ENCODE data around the gene SPINT2. TPM values are rescaled to one million over a fixed set of nuclear protein-coding genes. Genes with fewer than 3 reads are reported as not detected.
A peak's percentile ranks its signal among the peaks of the same experiment; 100 is the strongest.

Gene SPINT2
- total RNA-seq, 1 donor from 2014 or later: 171 TPM

GRCh38 chr19:38243279-38243673 lies 21.1 kb upstream of the SPINT2 start:
- Mint-ChIP-seq H3K4me3 (ENCODE audit: unreplicated experiment) (no peak overlapping the region), H3K27me3 (ENCODE audit: low read depth, unreplicated experiment) (peaks cover 8% of the 10 kb centered on the region), H3K36me3 (ENCODE audit: low read depth, unreplicated experiment) (no peaks in the 10 kb centered on the region), H3K4me1 (ENCODE audit: low read depth, unreplicated experiment) (peaks cover 2% of the 10 kb centered on the region), H3K27ac (ENCODE audit: unreplicated experiment) (no peak overlapping the region), H3K9me3 (ENCODE audit: unreplicated experiment) (no peaks in the 10 kb centered on the region)
- TF ChIP-seq, protein P1, sequence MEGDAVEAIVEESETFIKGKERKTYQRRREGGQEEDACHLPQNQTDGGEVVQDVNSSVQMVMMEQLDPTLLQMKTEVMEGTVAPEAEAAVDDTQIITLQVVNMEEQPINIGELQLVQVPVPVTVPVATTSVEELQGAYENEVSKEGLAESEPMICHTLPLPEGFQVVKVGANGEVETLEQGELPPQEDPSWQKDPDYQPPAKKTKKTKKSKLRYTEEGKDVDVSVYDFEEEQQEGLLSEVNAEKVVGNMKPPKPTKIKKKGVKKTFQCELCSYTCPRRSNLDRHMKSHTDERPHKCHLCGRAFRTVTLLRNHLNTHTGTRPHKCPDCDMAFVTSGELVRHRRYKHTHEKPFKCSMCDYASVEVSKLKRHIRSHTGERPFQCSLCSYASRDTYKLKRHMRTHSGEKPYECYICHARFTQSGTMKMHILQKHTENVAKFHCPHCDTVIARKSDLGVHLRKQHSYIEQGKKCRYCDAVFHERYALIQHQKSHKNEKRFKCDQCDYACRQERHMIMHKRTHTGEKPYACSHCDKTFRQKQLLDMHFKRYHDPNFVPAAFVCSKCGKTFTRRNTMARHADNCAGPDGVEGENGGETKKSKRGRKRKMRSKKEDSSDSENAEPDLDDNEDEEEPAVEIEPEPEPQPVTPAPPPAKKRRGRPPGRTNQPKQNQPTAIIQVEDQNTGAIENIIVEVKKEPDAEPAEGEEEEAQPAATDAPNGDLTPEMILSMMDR (IDR thresholded peaks at IDR 0.05; ENCODE audit: insufficient read depth, low read depth, low read length): no peak
- no peak for TF ChIP-seq EZH2 (IDR thresholded peaks at IDR 0.05; ENCODE audit: insufficient read depth, low read length)
- Histone ChIP-seq H3K4me2 (ENCODE audit: low read length) (peak overlapping the region; percentile 83), H3K4me3 (ENCODE audit: insufficient read depth, low read depth, low read length) (no peak overlapping the region), H3K36me3 (ENCODE audit: insufficient read depth, low read length) (no peaks in the 10 kb centered on the region), H4K20me1 (ENCODE audit: insufficient read depth, low read length) (no peaks in the 10 kb centered on the region), H3K9ac (ENCODE audit: low read length) (peak overlapping the region; percentile 66), H3K79me2 (ENCODE audit: insufficient read depth, low read length) (no peaks in the 10 kb centered on the region), H3K4me1 (ENCODE audit: insufficient read depth, low read length) (peaks cover 3% of the 10 kb centered on the region), H2AFZ (ENCODE audit: low read depth, low read length) (peak overlapping the region; percentile 54), H3K27me3 (ENCODE audit: insufficient read depth, low read length) (peaks cover 2% of the 10 kb centered on the region), H3K9me3 (ENCODE audit: insufficient read depth, low read depth, low read length) (no peaks in the 10 kb centered on the region), H3K27ac (ENCODE audit: low read depth, low read length) (no peak overlapping the region)
- DNase-seq (ENCODE audit: low read depth) (no peak), FAIRE-seq (no peak)

DNA sequence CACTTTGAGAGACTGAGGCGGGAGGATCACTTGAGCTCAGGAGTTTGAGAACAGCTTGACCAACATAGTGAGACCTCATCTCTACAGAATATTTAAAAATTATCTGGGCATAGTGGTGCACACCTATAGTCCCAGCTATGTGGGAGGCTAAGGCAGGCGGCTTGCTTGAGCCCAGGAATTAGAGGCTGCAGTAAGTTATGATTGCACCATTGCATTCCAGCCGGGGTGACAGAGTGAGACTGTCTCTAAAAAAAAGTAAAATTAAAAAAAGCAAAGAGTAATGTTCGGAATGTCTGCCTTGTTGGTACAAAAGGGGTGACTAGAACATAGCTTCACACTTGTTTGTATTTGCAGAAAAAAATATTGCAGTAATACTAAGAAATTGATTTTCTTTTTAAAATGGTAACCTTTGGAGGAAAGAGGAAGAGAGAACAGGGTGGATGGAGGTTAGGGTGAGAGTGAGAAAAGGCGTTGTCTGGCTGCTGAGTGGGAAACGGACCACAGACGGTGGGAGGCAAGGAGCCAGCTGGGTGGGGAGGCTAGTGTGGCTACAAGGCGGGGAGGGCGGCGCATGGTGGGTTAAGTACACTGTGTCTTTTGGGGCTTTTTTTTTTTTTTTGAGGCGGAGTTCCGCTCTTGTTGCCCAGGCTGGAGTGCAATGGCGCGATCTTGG lies 18.4 kb upstream of the SPINT2 start:
- Histone ChIP-seq H3K79me2 (ENCODE audit: insufficient read depth, low read length) (no peaks in the 10 kb centered on the region), H3K9me3 (ENCODE audit: insufficient read depth, low read depth, low read length) (no peaks in the 10 kb centered on the region), H4K20me1 (ENCODE audit: insufficient read depth, low read length) (no peaks in the 10 kb centered on the region), H2AFZ (ENCODE audit: low read depth, low read length) (no peak overlapping the region), H3K27ac (ENCODE audit: low read depth, low read length) (no peak overlapping the region), H3K36me3 (ENCODE audit: insufficient read depth, low read length) (no peaks in the 10 kb centered on the region), H3K4me3 (ENCODE audit: insufficient read depth, low read depth, low read length) (no peak overlapping the region), H3K4me2 (ENCODE audit: low read length) (no peak overlapping the region), H3K9ac (ENCODE audit: low read length) (no peak overlapping the region), H3K27me3 (ENCODE audit: insufficient read depth, low read length) (no peaks in the 10 kb centered on the region), H3K4me1 (ENCODE audit: insufficient read depth, low read length) (peaks cover 3% of the 10 kb centered on the region)
- H3K36me3 Mint-ChIP-seq (ENCODE audit: low read depth, unreplicated experiment): peaks cover 2% of the 10 kb centered on the region
- H3K4me3 Mint-ChIP-seq (ENCODE audit: unreplicated experiment): no peak overlapping the region
- H3K27ac Mint-ChIP-seq (ENCODE audit: unreplicated experiment): no peak overlapping the region
- peaks cover 2% of the 10 kb centered on the region for H3K4me1 Mint-ChIP-seq (ENCODE audit: low read depth, unreplicated experiment)
- H3K27me3 Mint-ChIP-seq (ENCODE audit: low read depth, unreplicated experiment): peaks cover 6% of the 10 kb centered on the region
- DNase-seq (ENCODE audit: low read depth) (no peak), FAIRE-seq (no peak)
- TF ChIP-seq EZH2 (IDR thresholded peaks at IDR 0.05; ENCODE audit: insufficient read depth, low read length): no peak
- TF ChIP-seq, protein P1 (IDR thresholded peaks at IDR 0.05; ENCODE audit: insufficient read depth, low read depth, low read length): no peak
- H3K9me3 Mint-ChIP-seq (ENCODE audit: unreplicated experiment): no peaks in the 10 kb centered on the region

GRCh38 chr19:38247126-38247525 lies 17.2 kb upstream of the SPINT2 start:
- Histone ChIP-seq H3K4me1 (ENCODE audit: insufficient read depth, low read length) (peaks cover 13% of the 10 kb centered on the region), H3K9ac (ENCODE audit: low read length) (no peak overlapping the region), H3K27me3 (ENCODE audit: insufficient read depth, low read length) (no peaks in the 10 kb centered on the region), H3K4me2 (ENCODE audit: low read length) (no peak overlapping the region), H3K27ac (ENCODE audit: low read depth, low read length) (no peak overlapping the region), H3K4me3 (ENCODE audit: insufficient read depth, low read depth, low read length) (no peak overlapping the region), H3K79me2 (ENCODE audit: insufficient read depth, low read length) (no peaks in the 10 kb centered on the region), H2AFZ (ENCODE audit: low read depth, low read length) (no peak overlapping the region), H3K9me3 (ENCODE audit: insufficient read depth, low read depth, low read length) (no peaks in the 10 kb centered on the region), H4K20me1 (ENCODE audit: insufficient read depth, low read length) (no peaks in the 10 kb centered on the region), H3K36me3 (ENCODE audit: insufficient read depth, low read length) (no peaks in the 10 kb centered on the region)
- Mint-ChIP-seq H3K4me1 (ENCODE audit: low read depth, unreplicated experiment) (peaks cover 10% of the 10 kb centered on the region), H3K4me3 (ENCODE audit: unreplicated experiment) (no peak overlapping the region), H3K9me3 (ENCODE audit: unreplicated experiment) (no peaks in the 10 kb centered on the region), H3K27me3 (ENCODE audit: low read depth, unreplicated experiment) (peaks cover 6% of the 10 kb centered on the region), H3K36me3 (ENCODE audit: low read depth, unreplicated experiment) (peaks cover 2% of the 10 kb centered on the region), H3K27ac (ENCODE audit: unreplicated experiment) (no peak overlapping the region)
- no peak for DNase-seq (ENCODE audit: low read depth)
- FAIRE-seq: no peak
- TF ChIP-seq, protein P1 (IDR thresholded peaks at IDR 0.05; ENCODE audit: insufficient read depth, low read depth, low read length): no peak
- TF ChIP-seq EZH2 (IDR thresholded peaks at IDR 0.05; ENCODE audit: insufficient read depth, low read length): no peak
